HG03378 (cell line): Measurements from ENCODE around the gene DIP2C.
"Not testable (repeated sequence)": the region's sequence is repeated elsewhere in the genome, so short reads cannot be mapped to it uniquely, and the experiment has no call there.

Source experiments
- ATAC-seq: cut with Tn5 transposase; IDR thresholded peaks from one replicate; pipeline ENCODE4 v1.9.1; 2021; ENCODE audit warnings: mild to moderate bottlenecking, moderate library complexity; ENCODE audit not compliant: unreplicated experiment

Gene DIP2C

DNA sequence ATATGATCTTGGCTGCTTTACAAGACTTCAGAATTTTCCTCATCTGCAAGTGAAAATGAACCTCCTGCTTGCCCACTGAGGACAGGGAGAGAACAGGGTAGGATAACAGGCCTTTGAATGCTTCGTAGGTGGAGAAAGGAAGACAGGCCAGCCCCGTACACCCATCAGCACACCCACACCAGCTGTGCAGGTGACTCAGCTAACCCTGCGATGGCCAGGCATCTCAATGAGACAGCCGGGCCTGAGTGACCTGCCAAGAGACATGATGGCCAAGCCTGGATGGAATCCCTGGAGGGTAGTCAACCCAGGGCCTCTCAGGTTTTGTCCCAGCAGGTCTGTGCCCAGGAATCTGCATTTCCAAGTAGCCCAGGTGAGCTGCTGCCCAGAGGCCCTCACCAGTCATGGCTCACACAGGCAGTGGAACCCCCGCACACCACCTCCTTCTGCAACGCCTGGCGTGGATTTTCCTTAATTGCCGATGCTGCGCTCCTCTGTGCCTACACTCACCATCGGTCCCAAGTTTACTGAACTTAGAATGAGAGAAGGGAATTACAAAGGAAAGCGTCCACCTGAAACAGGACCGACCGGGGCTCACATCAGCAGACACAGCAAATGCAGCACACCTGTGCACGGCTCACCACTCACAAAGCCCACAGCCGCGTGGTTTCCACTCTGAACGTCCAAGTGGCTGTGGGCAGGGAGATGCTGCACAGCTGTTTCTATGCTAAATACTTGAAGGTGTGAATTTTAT lies 163.7 kb downstream of the DIP2C start:
- ATAC-seq = no peak

DNA sequence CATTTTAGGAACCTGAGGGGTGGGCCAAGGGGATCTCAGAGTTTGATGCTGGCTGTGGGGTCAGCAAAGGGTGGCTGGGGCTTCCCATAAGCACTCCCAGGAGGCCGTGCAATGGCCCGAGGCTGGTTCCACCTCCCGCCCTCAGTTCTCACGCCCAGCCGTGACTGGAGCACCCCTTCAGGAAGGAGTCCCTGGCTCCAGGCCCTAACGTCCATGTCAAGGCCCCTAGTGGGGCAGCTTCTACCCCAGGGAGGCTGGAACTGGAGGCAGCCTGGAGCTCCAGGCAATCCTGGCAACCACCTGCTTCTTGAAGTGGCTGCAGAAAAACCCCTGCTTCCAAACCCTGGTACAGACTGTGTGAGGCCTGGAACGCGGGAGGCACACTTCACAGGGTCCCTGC lies 165.5 kb downstream of the DIP2C start:
- ATAC-seq = no peak

GRCh38 chr10:522350-522749 lies 167.1 kb downstream of the DIP2C start:
- ATAC-seq = no peak

DNA sequence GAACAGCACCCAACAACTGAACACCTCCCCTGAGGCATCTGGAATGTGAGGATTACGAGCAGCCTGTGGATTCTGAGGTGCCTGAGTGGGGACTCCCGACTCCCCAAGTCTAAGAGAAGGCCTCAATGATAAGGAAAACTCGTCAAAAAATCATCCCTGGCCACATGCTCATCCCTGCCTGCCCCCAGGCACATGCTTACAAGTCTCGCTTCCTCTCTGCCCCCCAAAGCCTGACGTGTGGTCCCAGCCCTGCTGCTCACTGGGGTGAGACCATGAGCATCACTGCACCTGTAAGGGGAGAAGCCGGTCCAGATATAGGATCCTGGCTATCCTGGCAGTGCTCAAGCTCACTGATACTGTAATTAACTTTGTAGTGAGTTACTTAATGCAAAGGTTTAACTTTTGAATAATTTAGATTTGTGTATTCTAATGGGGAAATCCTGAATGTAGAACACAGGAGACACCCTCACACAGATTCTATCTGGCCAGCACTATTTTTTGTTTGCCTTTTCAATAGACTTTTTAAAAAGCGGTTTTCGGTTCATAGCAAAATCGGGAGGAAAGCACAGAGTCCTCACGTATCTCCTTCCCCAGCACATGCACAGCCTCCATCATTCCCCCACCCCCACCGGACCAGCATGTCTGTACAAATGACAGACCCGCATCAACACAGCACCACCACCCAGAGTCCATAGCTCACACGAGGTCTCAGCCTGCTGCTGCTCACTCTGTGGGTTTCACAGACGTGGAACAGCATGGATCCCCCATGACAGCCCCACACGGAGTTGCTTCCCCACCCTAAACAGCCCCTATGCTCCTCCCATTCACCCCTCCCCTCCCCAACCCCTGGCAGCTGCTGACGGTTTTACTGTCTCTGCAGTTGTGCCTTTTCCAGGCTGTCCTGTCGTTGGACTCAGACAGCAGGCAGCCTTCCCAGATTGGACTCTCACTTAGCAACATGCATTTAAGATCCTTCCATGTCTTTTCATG lies 167.9 kb downstream of the DIP2C start:
- no peak for ATAC-seq

GRCh38 chr10:520402-520787 lies 169.1 kb downstream of the DIP2C start:
- no peak for ATAC-seq

DNA sequence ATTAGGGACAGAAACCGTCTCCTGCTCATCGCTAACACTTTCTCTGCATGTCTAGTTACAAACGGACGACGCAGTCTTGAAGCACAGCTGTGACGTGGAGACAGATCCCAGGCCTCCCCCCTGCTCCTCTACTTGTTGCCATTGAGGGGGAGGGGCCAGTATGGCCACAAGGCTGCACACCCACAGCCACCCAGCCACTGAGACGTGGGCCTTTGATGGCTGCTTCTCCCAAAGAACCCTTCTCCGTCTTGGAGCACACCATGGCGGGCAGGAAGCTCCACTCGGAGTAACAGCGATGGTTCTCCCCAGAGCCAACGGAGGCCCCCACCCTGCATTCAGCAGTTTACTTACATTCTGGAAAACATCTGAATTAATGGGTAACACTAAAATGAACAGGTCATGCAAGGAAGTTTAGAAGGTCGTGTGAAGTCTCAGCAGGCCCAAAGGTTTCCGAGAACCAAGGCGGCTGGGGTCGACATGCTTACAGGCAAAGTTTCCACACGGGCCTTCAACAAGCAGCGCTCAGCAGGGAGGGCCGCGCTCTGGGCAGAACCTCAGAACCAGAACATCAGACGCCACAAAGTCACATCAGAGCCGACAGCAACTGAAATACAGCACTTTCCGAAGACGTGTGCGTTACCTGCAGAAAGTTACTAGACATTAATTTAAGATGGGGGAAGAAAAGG lies 169.6 kb downstream of the DIP2C start:
- no peak for ATAC-seq

- no peak for ATAC-seq
These were observed 170.3 kb downstream of the DIP2C start for GRCh38 chr10:519055-519715.

GRCh38 chr10:517872-518475 lies 171.5 kb downstream of the DIP2C start:
- no peak for ATAC-seq

- ATAC-seq = no peak
These were observed 172.1 kb downstream of the DIP2C start for GRCh38 chr10:517241-517830.

GRCh38 chr10:516764-517163 lies 172.7 kb downstream of the DIP2C start:
- ATAC-seq = no peak

GRCh38 chr10:515674-516073 lies 173.8 kb downstream of the DIP2C start:
- ATAC-seq = no peak

DNA sequence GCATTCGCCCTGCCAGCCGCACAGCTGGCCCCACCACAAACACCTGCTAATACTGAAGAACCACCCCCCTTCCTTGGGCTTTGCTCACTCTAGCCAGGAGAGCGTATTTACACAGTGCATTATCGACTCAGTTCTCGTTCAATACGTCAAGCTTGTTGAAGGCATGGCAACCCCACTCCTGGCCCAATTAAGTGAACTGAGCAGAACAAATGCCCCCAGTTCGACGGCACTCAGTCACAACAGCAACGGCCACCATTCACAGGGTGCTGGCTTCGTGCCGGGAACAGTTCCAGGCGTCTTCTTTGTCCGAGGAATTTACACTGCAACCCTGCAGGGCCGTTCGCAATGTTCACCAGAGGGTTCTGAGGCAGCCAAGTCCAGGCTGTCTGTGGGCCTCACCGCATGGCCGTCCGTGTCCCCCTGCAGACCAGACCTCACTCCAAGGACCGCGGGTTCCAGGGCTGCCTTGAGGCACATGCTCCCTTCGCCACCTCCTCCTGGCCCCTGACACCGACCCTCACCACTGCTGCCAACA lies 175.3 kb downstream of the DIP2C start:
- ATAC-seq = no peak

GRCh38 chr10:513393-513792 lies 176.1 kb downstream of the DIP2C start:
- ATAC-seq = no peak

- not testable (repeated sequence) for ATAC-seq
These were observed 176.8 kb downstream of the DIP2C start for GRCh38 chr10:512661-513060.

- ATAC-seq = no peak
These were observed 177.6 kb downstream of the DIP2C start for GRCh38 chr10:511849-512191.

- ATAC-seq = no peak
These were observed 178.2 kb downstream of the DIP2C start for GRCh38 chr10:511101-511848.

DNA sequence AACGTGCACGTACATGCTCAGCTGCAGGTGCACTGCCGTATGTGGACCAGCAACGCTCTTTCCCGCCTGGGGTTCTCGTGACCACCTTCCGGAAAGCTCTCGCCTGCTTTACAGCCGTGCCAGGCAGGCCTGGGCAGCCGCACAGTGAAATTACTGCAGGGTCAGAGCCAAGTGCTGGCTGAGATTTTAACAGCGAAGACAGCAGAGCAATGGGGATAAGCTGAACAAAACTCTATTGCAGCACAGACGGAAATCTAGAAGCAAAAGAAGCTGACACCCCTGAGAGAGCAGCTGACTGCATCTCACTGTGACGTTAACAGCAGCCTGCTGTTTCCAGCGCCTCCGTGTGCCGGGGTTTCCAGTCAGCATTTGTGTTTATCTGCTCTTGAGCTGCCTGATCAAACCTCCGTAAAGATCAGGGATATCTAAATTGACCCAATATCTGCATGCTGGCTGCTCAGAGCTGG lies 179.0 kb downstream of the DIP2C start:
- no peak for ATAC-seq

- no peak for ATAC-seq
These were observed 179.9 kb downstream of the DIP2C start for GRCh38 chr10:509361-510102.
